ENCODE measurements around the gene ZNF598. TPM values are rescaled to one million over a fixed set of nuclear protein-coding genes. Genes with fewer than 3 reads are reported as not detected.

The ZNF598 gene
- total RNA-seq, 1 experiment from 2014 or later: 57.4 TPM

DNA sequence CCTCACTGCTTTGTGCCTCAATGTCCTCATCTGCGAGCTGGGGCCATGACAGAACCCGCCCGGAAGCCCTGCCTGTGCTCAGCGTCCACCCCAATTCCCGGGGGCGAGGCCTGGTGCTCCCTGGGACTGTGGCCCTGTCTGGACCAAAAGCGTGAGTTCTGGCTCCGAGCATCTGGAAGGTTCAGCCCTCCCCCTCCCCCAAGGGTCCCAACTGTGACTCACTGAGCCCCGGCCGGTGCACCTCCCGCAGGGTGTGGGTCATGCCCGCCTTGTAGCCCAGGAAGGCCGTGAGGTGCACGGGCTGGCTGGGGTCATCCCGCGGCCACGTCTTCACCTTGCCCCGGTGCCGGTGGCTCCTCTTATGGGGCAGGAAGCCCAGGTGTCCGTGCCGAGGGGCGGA is 55.9 kb downstream of the ZNF598 start:
- TF ChIP-seq ELF1 (IDR thresholded peaks at IDR 0.05; ENCODE audit: borderline replicate concordance, low read depth): no peak
- TF ChIP-seq CBX3 (IDR thresholded peaks at IDR 0.05; ENCODE audit: low read depth): no peak
- no peak for TF ChIP-seq ZNF274 (IDR thresholded peaks at IDR 0.05; ENCODE audit: low read depth, low read length)
- TF ChIP-seq, protein P1, sequence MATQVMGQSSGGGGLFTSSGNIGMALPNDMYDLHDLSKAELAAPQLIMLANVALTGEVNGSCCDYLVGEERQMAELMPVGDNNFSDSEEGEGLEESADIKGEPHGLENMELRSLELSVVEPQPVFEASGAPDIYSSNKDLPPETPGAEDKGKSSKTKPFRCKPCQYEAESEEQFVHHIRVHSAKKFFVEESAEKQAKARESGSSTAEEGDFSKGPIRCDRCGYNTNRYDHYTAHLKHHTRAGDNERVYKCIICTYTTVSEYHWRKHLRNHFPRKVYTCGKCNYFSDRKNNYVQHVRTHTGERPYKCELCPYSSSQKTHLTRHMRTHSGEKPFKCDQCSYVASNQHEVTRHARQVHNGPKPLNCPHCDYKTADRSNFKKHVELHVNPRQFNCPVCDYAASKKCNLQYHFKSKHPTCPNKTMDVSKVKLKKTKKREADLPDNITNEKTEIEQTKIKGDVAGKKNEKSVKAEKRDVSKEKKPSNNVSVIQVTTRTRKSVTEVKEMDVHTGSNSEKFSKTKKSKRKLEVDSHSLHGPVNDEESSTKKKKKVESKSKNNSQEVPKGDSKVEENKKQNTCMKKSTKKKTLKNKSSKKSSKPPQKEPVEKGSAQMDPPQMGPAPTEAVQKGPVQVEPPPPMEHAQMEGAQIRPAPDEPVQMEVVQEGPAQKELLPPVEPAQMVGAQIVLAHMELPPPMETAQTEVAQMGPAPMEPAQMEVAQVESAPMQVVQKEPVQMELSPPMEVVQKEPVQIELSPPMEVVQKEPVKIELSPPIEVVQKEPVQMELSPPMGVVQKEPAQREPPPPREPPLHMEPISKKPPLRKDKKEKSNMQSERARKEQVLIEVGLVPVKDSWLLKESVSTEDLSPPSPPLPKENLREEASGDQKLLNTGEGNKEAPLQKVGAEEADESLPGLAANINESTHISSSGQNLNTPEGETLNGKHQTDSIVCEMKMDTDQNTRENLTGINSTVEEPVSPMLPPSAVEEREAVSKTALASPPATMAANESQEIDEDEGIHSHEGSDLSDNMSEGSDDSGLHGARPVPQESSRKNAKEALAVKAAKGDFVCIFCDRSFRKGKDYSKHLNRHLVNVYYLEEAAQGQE (IDR thresholded peaks at IDR 0.05; ENCODE audit: low read depth): no peak
- no peak for TF ChIP-seq EZH2 (IDR thresholded peaks at IDR 0.05)
- TF ChIP-seq, protein P2, sequence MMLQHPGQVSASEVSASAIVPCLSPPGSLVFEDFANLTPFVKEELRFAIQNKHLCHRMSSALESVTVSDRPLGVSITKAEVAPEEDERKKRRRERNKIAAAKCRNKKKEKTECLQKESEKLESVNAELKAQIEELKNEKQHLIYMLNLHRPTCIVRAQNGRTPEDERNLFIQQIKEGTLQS (IDR thresholded peaks at IDR 0.05): no peak
- no peak for TF ChIP-seq CEBPB (IDR thresholded peaks at IDR 0.05; ENCODE audit: low read depth)
- no peak for TF ChIP-seq SRF (IDR thresholded peaks at IDR 0.05; ENCODE audit: low read depth)
- no peak for TF ChIP-seq SP1 (IDR thresholded peaks at IDR 0.05; ENCODE audit: low read depth)
- TF ChIP-seq FOSL1 (IDR thresholded peaks at IDR 0.05; ENCODE audit: low read depth): no peak
- ChIA-PET RAD21 (ENCODE audit: low non-redundant PET in 1 of 2, low total read pairs in 2 of 2, uncharacterized antibody in 2 of 2, unreplicated experiment in 2 of 2) (no interaction called here), POLR2A (interaction anchor here (1.0 to 2.8 kb wide), 3 partner anchors 10 to 202 kb away, joined by 3 to 17 read pairs (median 9); partner anchors contain the start of genes MSRB1, RPS2 and TRAF7), CTCF (no interaction called here)
- Histone ChIP-seq H3K9me3 (ENCODE audit: control insufficient read depth in 1 of 2, insufficient read depth in 1 of 2, low read depth in 1 of 2, low read length in 2 of 2) (no peaks in the 10 kb centered on the region), H3K27ac (ENCODE audit: low read depth, low read length) (no peak overlapping the region), H3K79me2 (ENCODE audit: insufficient read depth, low read length) (no peaks in the 10 kb centered on the region), H2AFZ (ENCODE audit: low read depth, low read length, poor library complexity, severe bottlenecking) (no peak overlapping the region), H3K4me2 (ENCODE audit: low read length) (no peak overlapping the region), H4K20me1 (ENCODE audit: insufficient read depth) (no peaks in the 10 kb centered on the region), H3K36me3 (ENCODE audit: control insufficient read depth in 1 of 2, insufficient read depth in 2 of 2, low read length in 2 of 2) (no peaks in the 10 kb centered on the region), H3K9ac (ENCODE audit: low read length) (no peak overlapping the region), H3K27me3 (ENCODE audit: insufficient read depth, low read length) (no peaks in the 10 kb centered on the region), H3K4me1 (ENCODE audit: control insufficient read depth in 1 of 2, insufficient read depth in 2 of 2, low read length in 2 of 2) (peaks cover 2 to 5% of the 10 kb centered on the region in 2 experiments), H3K4me3 (replicated peaks in 1 of 2; ENCODE audit: low read depth in 1 of 2, low read length in 2 of 2) (no peak overlapping the region), H3K9me2 (ENCODE audit: insufficient read depth) (no peaks in the 10 kb centered on the region)
- intact Hi-C loops (cut with micrococcal nuclease): no loop called here
- DNase-seq (ENCODE audit: low read depth, low spot score): no peak
- no TSS peak for BruUV-seq (replicated peaks)
- ATAC-seq: no peak
